GM18951 (cell line): ENCODE data around the gene GPR146.
"Not testable (repeated sequence)": the region's sequence is repeated elsewhere in the genome, so short reads cannot be mapped to it uniquely, and the experiment has no call there.

Experiments
- POLR2A ChIP-seq: IDR thresholded peaks from 4 replicates; pipeline ENCODE4 v1.6.1; 2011; ENCODE audit warnings: mild to moderate bottlenecking; ENCODE audit not compliant: insufficient read length, insufficient read depth; ENCODE audit errors: extremely low read depth
- in situ Hi-C: fragments of 300-500 bp; cut with MboI; formaldehyde crosslinking; loops from one replicate; pipeline ENCODE4 v1.12.0; 2022; ENCODE audit warnings: low sequenced_read_pairs, mixed read lengths, inconsistent platforms; ENCODE audit not compliant: unreplicated experiment

Gene GPR146

DNA sequence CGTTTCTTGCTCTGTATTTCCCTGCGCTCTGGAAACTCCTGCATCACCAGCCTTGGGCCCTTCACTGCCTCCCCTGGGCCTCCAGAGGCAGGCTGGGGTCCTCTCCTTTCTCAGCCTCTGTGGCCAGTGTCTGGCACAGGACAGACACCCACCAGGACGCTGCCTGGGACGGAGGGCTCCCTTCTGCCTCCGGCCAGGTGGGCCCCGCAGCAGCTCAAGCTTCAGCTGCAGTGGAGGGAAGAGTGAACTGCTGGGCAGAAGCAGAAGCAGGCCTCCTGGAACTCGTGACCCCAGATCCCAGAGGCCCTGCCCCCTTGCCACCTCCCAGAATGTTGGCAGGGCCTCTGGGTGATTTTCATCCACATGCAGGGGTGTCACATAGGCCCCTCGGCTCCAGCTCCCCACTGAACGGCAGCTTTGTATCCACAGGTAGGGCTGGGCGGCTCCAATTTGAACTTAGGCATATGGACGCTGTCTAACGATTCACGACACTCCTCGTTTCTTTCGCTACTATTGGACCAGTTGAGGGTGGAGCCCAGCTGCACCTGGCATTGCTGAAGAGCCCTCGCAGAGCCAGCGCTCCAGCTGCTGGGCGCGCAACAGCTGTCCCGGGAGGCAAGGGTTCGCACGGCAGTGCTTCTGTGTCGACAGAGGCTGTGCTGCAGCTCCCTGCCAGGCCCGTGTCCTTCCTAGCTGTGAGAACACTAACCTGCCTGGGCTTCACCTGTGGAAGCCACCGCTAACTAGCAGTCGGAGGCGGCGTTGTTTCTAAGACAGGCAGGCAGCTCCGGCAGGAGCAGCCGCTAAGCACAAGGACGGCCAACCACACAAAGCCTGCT lies 18.4 kb upstream of the GPR146 start:
- in situ Hi-C loops, result no loop called here
- TF ChIP-seq POLR2A, result no peak

DNA sequence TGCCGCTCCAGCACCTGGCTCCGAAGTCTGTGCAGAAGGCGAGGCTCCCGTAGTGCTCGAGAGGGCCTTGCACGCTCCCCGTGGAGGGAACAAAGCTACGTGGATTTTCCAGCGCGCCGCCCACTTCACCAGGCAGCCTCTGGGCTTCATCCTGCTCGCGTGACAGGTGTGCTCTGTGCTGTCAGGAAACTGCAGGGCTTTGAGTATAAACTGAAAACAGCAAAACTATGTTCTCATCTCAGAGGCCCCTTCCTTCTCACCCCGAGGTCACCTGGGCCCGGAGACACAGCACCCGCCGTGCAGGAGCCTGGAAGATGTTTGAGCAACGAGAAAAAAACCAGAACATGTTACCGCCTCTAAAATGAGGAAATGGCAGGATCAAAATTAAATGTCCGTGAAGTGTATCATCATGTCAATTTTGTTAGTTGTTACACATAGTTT lies 17.6 kb upstream of the GPR146 start:
- in situ Hi-C loops, result no loop called here
- TF ChIP-seq POLR2A, result no peak

DNA sequence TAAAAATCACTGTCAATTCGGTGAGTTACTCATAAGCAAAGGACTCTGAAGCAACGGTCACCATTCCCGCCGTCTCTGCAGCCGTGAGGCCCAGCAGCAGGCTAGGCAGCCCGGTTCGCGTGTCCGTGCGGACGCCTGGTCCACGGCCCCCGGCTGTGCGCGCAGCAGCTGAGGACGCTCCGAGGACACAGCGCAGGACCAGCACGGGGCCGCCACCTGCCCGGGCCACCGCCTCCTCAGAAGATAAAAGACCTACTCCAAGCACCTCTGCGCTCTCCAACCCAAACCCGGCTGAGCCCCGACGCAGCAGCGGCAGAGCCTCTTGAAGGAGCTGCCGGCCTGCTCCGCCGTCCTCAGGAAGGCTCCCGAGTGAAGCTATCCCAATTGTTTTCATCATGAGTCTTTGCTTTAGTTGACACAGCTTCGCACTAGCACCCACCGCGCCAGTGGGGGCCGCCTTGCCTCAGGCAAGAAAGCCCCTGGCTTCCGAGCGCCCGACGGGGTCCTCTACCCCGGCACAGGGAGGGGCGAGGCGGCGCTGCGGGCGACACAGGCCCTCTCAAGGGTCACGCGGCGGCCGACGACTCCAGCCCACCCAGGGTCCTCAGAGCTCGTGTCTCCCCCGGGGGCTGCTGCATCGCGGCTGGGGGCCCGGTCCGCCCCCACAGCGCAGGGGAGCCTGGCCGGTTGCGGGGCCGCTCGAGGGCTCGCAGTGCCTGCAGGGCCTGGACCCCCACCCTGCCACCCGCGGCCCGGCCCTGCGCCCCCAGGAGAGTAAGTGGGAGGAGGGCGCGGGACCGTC lies 16.9 kb upstream of the GPR146 start:
- in situ Hi-C loops, result no loop called here
- no peak for TF ChIP-seq POLR2A

DNA sequence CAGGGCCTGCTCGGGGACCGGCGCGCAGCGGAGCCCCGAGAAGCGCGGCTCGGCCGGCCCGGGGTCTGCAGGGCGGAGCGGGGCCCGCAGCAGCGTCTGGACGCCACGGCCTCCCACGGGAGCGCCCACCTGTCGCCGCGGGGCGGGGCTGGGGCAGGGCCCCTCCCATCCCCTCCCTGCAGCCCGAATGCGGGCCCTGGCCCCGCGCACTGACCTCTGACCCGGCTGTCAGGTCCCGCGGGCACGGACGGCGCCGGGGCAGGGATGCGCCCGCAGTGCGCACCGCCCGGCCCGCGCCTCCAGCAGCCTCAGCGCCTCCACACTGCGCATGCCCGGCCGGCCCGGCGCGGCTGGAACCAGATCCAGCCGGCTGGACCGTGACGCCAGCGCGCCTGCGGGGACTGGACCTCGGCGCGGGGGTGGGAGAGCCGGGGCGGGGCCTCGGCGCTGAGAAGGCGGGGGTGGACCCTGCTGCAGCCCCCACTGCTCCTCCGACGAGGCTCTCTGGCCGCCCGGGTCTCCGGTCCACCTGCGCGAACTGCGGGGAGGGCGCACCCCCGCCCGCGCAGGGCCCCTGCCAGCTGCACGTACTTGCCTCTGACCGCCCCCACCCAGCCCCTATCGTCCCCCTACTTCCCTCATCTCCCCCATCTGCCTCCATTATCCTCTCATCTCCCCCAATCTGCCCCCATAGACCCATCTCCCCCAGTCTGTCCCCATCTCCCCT lies 16.1 kb upstream of the GPR146 start:
- TF ChIP-seq POLR2A, result peak; percentile 81
- in situ Hi-C loops, result no loop called here

DNA sequence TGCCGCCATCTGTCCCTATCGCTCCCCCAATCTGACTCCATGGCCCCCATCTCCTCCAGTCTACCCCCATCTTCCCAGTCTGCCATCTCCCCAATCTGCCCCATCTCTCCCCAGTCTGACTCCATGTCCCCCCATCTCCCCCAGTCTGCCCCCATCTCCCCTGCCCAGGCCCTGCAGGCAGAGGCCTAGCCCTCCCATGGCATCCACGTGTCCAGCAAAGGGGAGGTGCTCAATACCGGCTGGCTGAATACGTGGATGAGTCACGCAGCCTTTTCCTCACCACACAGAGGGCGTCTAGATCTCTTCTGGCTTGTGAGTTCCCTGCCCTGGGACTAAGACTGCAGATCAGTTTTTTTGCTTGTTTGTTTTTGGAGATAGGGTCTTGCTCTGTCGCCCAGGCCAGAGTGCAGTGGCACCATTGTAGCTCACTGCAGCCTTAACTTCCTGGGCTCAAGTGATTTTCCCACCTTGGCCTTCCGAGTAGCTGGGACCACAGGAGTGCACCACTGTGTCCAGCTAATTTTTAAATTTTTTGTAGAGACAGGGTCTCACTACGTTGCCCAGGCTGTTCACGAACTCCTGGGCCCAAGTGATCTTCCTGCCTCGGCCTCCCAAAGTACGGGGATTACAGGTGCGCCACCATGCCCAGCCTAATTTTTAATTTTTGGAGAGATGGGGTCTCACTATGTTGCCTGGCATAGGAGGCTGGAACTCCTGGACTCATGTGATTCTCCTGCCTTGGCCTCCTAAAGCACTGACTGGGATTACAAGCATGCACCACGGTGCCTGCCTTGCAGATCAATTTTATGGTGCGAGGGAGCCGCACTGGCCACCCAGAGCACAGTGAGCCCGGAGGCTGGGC lies 15.3 kb upstream of the GPR146 start:
- in situ Hi-C loops, result no loop called here
- no peak for TF ChIP-seq POLR2A

DNA sequence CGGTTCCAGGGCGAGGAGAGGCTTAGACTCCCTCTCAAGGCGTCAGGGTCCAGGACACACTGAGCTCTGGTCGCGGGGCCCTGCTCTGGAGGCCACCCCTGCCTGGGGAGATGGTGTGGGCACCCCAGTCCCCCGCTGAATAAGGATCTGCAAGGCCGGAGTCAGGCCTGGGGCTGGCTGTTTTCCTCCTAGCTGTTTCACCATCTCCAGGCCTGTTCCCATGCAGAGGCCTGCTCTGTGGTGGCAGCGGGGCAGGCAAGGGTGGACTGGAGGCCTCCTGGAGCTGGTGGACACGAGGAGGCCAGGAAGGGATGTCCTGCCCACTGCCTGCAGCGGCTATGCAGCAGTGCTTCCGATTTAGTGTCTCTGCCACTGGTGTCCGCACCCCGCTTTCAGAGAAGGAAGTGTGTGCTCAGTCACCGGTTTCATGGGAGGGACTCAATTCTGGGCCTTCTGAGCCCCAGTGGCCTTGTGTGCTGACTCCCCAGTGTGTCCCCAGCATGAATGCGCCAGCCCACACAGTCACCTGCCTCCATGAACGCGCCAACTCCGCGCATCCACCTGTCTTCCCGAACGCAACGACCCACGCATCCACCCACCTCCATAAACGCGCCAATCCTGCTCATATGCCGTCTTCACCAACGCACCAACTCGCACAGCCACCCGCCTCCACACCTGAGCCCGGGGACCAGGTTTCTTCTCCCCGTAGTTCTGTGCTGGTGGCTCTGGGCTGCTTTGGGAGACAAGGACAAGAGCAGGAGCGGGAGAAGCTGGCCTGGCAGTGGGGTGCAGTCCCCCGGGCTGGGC lies 14.5 kb upstream of the GPR146 start:
- TF ChIP-seq POLR2A, result no peak
- in situ Hi-C loops, result no loop called here

DNA sequence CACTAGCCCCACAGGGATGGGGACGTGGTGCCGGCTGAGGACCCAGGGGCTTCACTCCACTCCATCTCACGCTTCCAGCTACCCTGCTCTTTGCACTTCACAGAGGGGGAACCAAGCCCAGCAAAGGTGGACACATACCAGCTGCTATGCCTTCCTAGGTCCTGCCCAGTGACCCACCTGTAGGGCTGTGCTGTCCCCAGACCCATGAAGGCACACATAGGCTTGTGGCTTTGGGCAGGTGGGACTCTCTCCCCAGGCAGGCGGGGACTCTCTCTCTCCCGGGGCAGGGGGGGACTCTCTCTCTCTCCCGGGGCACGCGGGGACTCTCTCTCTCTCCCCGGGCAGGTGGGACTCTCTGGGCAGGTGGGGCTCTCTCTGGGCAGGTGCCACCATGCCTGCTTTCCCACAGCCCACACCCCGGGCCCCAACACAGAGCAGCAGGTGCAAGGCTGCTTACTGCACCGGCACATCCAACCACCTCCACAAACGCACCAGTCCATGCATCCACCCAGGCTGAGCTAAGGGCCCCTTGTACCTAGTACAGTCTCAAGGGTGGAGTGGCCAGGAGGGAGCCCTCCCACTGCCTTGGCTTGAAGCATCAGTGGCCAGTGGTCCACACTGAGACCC lies 13.8 kb upstream of the GPR146 start:
- TF ChIP-seq POLR2A, result no peak
- in situ Hi-C loops, result no loop called here

DNA sequence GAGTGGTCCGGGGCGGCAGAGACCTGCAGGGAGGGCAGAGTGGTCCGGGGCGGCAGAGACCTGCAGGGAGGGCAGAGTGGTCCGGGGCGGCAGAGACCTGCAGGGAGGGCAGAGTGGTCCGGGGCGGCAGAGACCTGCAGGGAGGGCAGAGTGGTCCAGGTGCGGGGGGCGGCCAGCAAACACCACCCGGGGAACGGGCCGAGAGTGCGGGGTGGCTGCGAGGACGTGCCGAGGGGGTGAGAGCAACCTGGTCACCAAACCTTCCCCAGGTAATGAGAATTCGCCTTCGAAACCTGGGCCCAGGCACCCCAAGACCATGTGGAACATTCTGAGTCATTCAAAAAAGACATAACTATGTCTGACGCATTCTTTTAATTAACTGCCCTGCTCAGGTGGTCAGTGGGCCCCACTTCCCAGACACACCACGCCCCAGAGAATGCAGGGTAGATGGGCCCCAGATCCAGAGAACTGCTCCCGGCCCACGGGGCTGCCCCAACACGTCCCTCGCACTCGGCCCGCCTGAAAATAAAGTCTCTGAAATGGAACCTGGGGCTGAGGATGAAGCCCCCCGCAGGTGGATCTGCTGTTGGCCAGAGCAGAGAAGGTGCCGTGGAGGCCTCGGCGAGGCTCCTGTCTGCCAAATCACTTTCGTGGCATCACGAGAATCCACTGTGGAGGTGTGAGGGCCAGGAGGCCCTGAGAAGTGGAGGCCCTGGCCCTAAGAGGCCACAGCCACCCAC lies 12.5 kb upstream of the GPR146 start:
- in situ Hi-C loops, result no loop called here
- no peak for TF ChIP-seq POLR2A

DNA sequence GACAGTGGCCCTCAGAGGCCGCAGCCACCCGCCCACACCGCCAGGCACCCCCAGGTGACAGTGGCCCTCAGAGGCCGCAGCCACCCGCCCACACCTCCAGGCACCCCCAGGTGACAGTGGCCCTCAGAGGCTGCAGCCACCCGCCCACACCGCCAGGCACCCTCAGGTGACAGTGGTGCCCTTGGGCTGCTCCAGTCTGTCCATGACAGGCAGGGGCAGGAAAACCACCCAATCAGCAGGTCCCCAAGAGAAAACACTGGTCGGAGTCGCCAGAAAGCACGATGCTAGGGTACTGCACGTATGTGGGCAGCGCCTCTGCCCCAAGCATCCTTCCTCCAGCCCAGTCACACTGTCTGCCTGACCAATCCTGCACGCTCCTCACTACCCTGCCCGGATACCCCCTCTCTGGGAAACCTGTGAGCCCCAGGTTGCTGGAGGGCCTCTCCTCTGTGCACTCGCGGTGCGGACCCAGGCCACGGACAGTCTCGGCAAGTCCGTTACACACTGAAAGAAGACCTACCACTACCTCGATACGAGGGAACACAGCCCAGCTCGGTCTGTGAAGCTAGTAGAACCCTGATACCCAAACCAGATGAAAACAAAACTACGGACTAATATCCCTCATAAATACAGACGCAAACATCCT lies 11.7 kb upstream of the GPR146 start:
- TF ChIP-seq POLR2A, result no peak
- in situ Hi-C loops, result no loop called here

DNA sequence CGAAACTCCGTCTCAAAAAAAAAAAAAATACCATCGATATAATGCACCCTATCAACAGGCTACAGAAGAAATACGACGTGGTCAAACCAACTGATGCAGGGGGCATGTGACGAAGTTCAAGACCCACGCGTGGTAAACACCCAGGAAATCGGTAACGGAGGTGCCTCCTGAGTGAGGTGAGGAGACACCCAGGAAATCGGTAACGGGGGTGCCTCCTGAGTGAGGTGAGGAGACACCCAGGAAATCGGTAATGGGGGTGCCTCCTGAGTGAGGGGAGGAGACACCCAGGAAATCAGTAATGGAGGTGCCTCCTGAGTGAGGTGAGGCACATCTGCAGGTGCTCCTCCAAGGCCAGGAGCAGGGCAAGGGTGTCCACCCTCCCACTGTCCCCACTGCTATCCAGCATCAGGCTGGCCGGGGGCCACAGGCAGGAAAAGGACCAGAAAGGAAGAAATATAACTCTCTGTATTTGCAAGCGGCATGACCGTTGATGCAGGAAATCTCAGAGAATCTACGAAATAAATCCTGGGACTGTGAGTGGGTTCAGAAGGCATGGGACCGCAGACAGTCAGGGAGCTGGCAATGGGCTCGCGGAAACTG lies 10.7 kb upstream of the GPR146 start:
- TF ChIP-seq POLR2A, result no peak
- in situ Hi-C loops, result no loop called here

DNA sequence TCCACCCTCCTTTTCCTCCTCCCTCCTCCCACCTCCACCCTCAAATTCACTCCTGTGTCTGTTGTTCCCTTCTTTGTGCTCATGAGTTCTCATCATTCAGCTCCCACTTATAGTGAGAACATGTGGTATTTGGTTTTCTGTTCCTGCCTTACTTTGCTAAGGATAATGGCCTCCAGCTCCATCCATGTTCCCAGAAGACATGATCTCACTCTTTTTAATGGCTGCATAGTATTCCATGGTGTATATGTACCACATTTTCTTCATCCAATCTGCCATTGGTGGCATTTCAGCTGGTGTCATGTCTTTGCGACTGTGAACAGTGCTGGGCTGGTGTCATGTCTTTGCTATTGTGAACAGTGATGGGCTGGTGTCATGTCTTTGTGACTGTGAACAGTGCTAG lies 9.6 kb upstream of the GPR146 start:
- in situ Hi-C loops, result not testable (repeated sequence)

DNA sequence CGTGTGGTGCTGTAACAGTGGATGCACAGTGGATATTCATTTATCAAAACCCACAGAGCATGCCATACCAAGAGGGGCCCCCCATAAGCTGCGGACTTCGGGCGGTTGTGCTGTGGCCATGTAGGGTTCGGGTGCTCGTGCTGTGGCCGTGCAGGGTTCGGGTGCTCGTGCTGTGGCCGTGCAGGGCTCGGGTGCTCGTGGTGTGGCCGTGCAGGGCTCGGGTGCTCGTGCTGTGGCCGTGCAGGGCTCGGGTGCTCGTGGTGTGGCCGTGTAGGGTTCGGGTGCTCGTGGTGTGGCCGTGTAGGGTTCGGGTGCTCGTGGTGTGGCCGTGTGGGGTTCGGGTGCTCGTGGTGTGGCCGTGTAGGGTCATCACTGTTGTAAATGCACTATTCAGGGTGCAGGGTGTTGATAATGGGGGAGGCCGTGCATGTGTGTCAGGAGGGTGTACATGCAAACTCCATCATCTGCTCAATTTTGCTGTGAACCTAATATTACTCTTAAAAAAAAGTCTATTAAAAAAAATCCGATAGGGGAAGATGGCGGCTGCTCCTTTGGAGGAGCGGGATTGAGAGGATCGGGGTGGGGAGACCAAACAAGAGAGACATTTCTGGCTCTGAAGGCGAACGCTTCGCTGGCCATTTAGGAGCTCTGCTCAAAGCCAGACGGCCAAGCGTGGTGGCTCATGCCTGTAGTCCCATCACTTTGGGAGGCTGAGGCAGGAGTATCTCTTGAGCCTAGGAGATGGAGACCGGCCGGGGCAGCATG lies 8.0 kb upstream of the GPR146 start:
- in situ Hi-C loops, result not testable (repeated sequence)

DNA sequence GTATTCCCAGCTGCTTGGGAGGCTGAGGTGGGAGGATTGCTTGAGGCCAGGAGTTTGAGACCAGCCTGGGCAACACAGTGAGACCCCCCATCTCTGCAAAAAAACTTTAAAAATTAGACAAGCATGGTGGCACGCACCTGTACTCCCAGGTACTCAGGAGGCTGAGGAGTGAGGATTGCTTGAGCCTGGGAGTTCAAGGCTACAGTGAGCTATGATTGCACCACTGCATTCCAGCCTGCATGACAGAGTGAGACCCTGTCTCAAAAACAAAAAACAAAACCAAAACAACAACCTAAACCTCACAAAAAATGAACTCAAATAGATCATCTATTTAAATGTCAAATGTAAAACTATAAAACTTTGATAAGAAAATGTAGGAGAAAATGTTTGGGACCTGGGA lies 4.1 kb upstream of the GPR146 start:
- in situ Hi-C loops, result loop anchor here (10.0 kb wide), 1 partner anchor 45 kb away; no protein-coding TSS in a partner anchor
